GM12875 (cell line): ENCODE measurements around the gene TC2N.

Experiments used
- H3K4me3 ChIP-seq: one replicate; pipeline ENCODE4 v1.5.1; 2011; ENCODE audit warnings: low read depth, low read length, control low read depth
- CTCF ChIP-seq: IDR thresholded peaks from 2 replicates; pipeline ENCODE4 v1.5.1; 2011; ENCODE audit warnings: low read depth, mild to moderate bottlenecking, control low read depth, inconsistent platforms, low read length, moderate library complexity, borderline replicate concordance; ENCODE audit not compliant: insufficient read depth

The TC2N gene

GRCh38 chr14:91754185-91754584 lies 113.2 kb downstream of the TC2N start:
- no peak for TF ChIP-seq CTCF
- no peak overlapping the region for H3K4me3 ChIP-seq

GRCh38 chr14:91753501-91754128 lies 113.7 kb downstream of the TC2N start:
- H3K4me3 ChIP-seq, result no peak overlapping the region
- TF ChIP-seq CTCF, result no peak

DNA sequence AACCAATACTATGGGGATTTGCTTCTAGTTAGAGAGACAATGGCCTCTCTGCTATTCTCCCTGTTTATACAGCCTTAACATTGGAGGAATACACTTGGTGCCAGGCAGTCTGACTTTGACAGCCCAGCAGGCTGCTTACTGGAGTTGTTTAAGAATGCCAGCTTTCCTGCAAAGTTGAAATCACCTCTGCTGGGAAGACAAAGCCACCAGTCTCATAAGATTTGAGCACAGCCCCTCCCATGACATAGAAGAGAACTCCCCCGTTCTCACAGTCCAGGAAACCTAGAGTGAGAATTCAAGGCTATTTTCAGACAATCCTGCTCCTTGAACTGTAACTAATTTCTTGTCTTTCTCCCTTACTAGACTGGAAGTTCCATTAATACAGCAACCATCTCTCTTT lies 114.4 kb downstream of the TC2N start:
- H3K4me3 ChIP-seq, result no peak overlapping the region
- TF ChIP-seq CTCF, result no peak

- no peak for TF ChIP-seq CTCF
- H3K4me3 ChIP-seq, result no peak overlapping the region
Measured at GRCh38 chr14:91751719-91752118, 115.6 kb downstream of the TC2N start.

- TF ChIP-seq CTCF, result no peak
Measured at GRCh38 chr14:91750634-91751198, 116.6 kb downstream of the TC2N start.

DNA sequence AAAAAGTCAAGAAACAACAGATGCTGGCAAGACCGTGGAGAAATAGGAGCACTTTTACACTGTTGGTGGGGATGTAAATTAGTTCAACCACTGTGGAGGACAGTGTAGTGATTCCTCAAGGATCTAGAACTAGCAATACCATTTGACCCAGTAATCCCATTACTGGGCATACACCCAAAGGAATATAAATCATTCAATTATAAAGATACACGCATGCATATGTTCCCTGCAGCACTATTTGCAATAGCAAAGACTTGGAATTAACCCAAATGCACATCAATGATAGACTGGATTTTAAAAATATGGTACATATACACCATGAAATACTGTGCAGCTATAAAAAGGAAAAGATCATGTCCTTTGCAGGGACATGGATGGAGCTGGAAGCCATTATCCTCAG lies 117.5 kb downstream of the TC2N start:
- no peak for TF ChIP-seq CTCF
- H3K4me3 ChIP-seq, result no peak overlapping the region

More at GRCh38 chr14:91750634-91751198, 116.6 kb downstream of the TC2N start:
- no peak overlapping the region for H3K4me3 ChIP-seq

- TF ChIP-seq CTCF, result no peak
- no peak overlapping the region for H3K4me3 ChIP-seq
Measured at GRCh38 chr14:91748049-91748448, 119.3 kb downstream of the TC2N start.
